MM.1S (cell line): ENCODE measurements around the gene RAB22A.

ENCODE experiments used
- CTCF ChIP-seq: fragments of 300-600 bp; sonication (generic); IDR thresholded peaks from 2 replicates; pipeline ENCODE4 v1.5.1; 2016; ENCODE audit warnings: antibody characterized with exemption, low read length, mixed read lengths
- EZH2 ChIP-seq: fragments of 300-600 bp; sonication (generic); optimal IDR thresholded peaks from 2 replicates; pipeline ENCODE3; 2017; ENCODE audit warnings: low read depth, mild to moderate bottlenecking, antibody characterized with exemption, low read length, mixed read lengths
- EZH2phosphoT487 ChIP-seq: fragments of 300-600 bp; sonication (generic); IDR thresholded peaks from 2 replicates; pipeline ENCODE4 v1.6.1; 2018; ENCODE audit warnings: antibody characterized with exemption, low read length

- TF ChIP-seq CTCF (no peak), EZH2 (no peak), EZH2phosphoT487 (no peak)
Observed at GRCh38 chr20:58307270-58307669, 2.2 kb upstream of the RAB22A start.
